Liver (tissue), 9 donors: ENCODE data around the gene CRYGS. TPM values are rescaled to one million over a fixed set of nuclear protein-coding genes. Genes with fewer than 3 reads are reported as not detected.

Source experiments
- DNase-seq: peaks from one replicate; pipeline ENCODE4 v3.0.0-alpha.2; 2017; ENCODE audit warnings: low spot score
- H3K27ac ChIP-seq, 2 donors: one replicate each; pipeline ENCODE4 v1.7.0; 2013; ENCODE audit warnings: inconsistent platforms in 2 of 2, low read length in 2 of 2, control low read depth in 1 of 2, low read depth in 1 of 2, mild to moderate bottlenecking in 1 of 2
- H3K27me3 ChIP-seq, 4 donors: one replicate each; pipeline versions ENCODE4 v1.6.1 to v1.7.0; 2013; ENCODE audit warnings: low read length in 3 of 4, inconsistent platforms in 1 of 4, mild to moderate bottlenecking in 1 of 4, moderate library complexity in 1 of 4; ENCODE audit not compliant: control insufficient read depth in 4 of 4, insufficient read depth in 4 of 4
- H3K36me3 ChIP-seq, 4 donors: one replicate each; pipeline versions ENCODE4 v1.6.1 to v1.7.0; 2013; ENCODE audit warnings: low read length in 3 of 4, mild to moderate bottlenecking in 3 of 4, low read depth in 1 of 4, moderate library complexity in 1 of 4; ENCODE audit not compliant: control insufficient read depth in 4 of 4, insufficient read depth in 3 of 4
- H3K4me1 ChIP-seq, 4 donors: one replicate each; pipeline versions ENCODE4 v1.6.1 to v1.7.0; 2013; ENCODE audit warnings: low read length in 3 of 4, mild to moderate bottlenecking in 3 of 4, moderate library complexity in 1 of 4; ENCODE audit not compliant: control insufficient read depth in 4 of 4, insufficient read depth in 4 of 4
- H3K4me3 ChIP-seq, 3 donors: one replicate each; pipeline versions ENCODE4 v1.6.1 to v1.7.0; 2013; ENCODE audit warnings: low read length in 3 of 3, control low read depth in 1 of 3, low read depth in 1 of 3, mild to moderate bottlenecking in 1 of 3
- H3K9ac ChIP-seq, 2 donors: one replicate each; pipeline ENCODE4 v1.7.0; 2013; ENCODE audit warnings: low read length in 2 of 2, mild to moderate bottlenecking in 2 of 2, moderate library complexity in 2 of 2, control low read depth in 1 of 2, low read depth in 1 of 2
- H3K9me3 ChIP-seq, 4 donors: one replicate each; pipeline versions ENCODE4 v1.6.1 to v1.7.0; 2013; ENCODE audit warnings: low read length in 3 of 4; ENCODE audit not compliant: control insufficient read depth in 4 of 4
- EGR1 ChIP-seq, 2 donors: IDR thresholded peaks; 2 replicates each; pipeline ENCODE4 v1.6.1; 2016 to 2018; ENCODE audit warnings: antibody characterized with exemption in 2 of 2, low read depth in 2 of 2
- FOXA1 ChIP-seq: IDR thresholded peaks from 2 replicates; pipeline ENCODE4 v1.6.1; 2016; ENCODE audit warnings: antibody characterized with exemption
- FOXA2 ChIP-seq: IDR thresholded peaks from 2 replicates; pipeline ENCODE4 v1.6.1; 2016; ENCODE audit warnings: antibody characterized with exemption
- GABPA ChIP-seq, 2 donors: IDR thresholded peaks in 1 of 2; conservative IDR thresholded peaks in 1 of 2; 2 replicates each; pipeline ENCODE4 v1.6.1; 2016; ENCODE audit warnings: antibody characterized with exemption in 2 of 2, mild to moderate bottlenecking in 1 of 2, moderate library complexity in 1 of 2
- HNF4A ChIP-seq, 2 donors: conservative IDR thresholded peaks; 2 replicates each; pipeline ENCODE4 v1.6.1; 2016; ENCODE audit warnings: antibody characterized with exemption in 2 of 2, mild to moderate bottlenecking in 2 of 2
- HNF4G ChIP-seq: IDR thresholded peaks from 2 replicates; pipeline ENCODE4 v1.6.1; 2016; ENCODE audit warnings: antibody characterized with exemption
- JUND ChIP-seq, 2 donors: IDR thresholded peaks; 2 replicates each; pipeline ENCODE4 v1.6.1; 2016; ENCODE audit warnings: antibody characterized with exemption in 2 of 2
- NR2F2 ChIP-seq: IDR thresholded peaks from 2 replicates; pipeline ENCODE4 v1.6.1; 2016; ENCODE audit warnings: antibody characterized with exemption
- RAD21 ChIP-seq, 2 donors: IDR thresholded peaks; 2 replicates each; pipeline ENCODE4 v1.6.1; 2016; ENCODE audit warnings: antibody characterized with exemption in 2 of 2, mild to moderate bottlenecking in 2 of 2
- SP1 ChIP-seq: IDR thresholded peaks from 2 replicates; pipeline ENCODE4 v1.6.1; 2018; ENCODE audit warnings: antibody characterized with exemption, mild to moderate bottlenecking
- TAF1 ChIP-seq: conservative IDR thresholded peaks from 2 replicates; pipeline ENCODE4 v1.6.1; 2016; ENCODE audit warnings: antibody characterized with exemption, mild to moderate bottlenecking
- YY1 ChIP-seq: IDR thresholded peaks from 2 replicates; pipeline ENCODE4 v1.6.1; 2016; ENCODE audit warnings: antibody characterized with exemption, mild to moderate bottlenecking
- WGBS: extraction: QIAGEN DNeasy Blood & Tissue Kit; methylation state at CpG from one replicate; pipeline ENCODE4 v1.1.7; 2013; 5-methylcytosine and 5-hydroxymethylcytosine counted together
- polyA plus RNA-seq, 2 donors: library from polyadenylated mRNA; stranded (reverse) in 1 of 2; unstranded in 1 of 2; fragments of 200-250 nt in 1 of 2; fragments of >200 nt in 1 of 2; fragmentation: Nextera tagmentation in 1 of 2; extraction: Ambion mirVana in 1 of 2; gene quantifications; one replicate each; pipeline versions ENCODE4 v1.2.1 to v1.2.3, GENCODE V29; 2013 to 2015
- total RNA-seq, 2 donors: library from RNA; depleted of rRNA; stranded (reverse); fragments of >200 nt; gene quantifications; one replicate each; pipeline ENCODE4 v1.2.3, GENCODE V29; 2014
- TF ChIP-seq, protein P1 (sequence below): IDR thresholded peaks from 2 replicates; pipeline ENCODE4 v1.6.1; 2016; ENCODE audit warnings: antibody characterized with exemption
- TF ChIP-seq, protein P2 (sequence below): IDR thresholded peaks from 2 replicates; pipeline ENCODE4 v1.6.1; 2016; ENCODE audit warnings: antibody characterized with exemption, mild to moderate bottlenecking
- TF ChIP-seq, protein P3 (sequence below): IDR thresholded peaks from 2 replicates; pipeline ENCODE4 v1.6.1; 2016; ENCODE audit warnings: antibody characterized with exemption
- TF ChIP-seq, protein P4 (sequence below): fragments of 150-350 bp; IDR thresholded peaks from 2 replicates; pipeline ENCODE4 v1.5.1; 2017; ENCODE audit warnings: improper control_type of control experiment, low read depth, low read length; ENCODE audit not compliant: missing input control
- TF ChIP-seq, protein P5 (sequence below): IDR thresholded peaks from 2 replicates; pipeline ENCODE4 v1.6.1; 2016; ENCODE audit warnings: antibody characterized with exemption
- donor health status: healthy.
- donor health status: healthy.
- donor health status: healthy.
- donor health status: healthy.
- donor health status: healthy.

CRYGS gene
- total and polyA plus RNA-seq, 4 donors = 0.53 to 3.6 (median 1.2) TPM

DNA sequence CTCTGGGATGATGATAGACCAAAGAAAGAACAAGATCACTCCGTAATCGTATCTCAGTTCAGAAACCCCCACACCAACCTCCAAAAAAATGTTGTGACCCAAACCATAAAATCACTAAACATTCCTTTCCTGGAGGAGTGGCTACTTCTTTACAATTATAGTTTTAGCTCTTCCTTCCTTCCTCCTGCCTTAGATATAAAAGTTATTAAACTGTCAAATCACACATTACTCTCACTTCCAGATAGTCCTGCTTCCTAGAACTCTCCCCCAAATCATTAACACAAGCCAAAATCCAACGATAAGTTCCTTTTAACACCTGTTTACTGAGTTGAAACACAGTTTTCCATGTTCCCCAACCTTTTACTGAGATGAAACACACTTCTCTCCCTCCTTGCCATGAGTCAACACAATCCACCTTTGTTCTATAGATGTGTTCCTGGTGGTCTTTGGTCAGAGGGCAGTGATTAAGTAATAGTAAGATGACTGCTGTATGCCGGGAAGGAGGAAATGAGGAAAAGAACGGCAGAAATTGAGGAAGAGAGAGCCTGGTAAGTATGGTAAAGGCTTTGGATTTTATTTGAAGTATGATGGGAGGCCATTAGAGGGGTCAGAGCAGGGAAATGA, 8.3 kb upstream of the CRYGS start:
- Histone ChIP-seq H3K36me3 (peaks cover 3 to 44% (median 27%) of the 10 kb centered on the region in 4 donors), H3K9ac (no peak overlapping the region), H3K4me1 (no peaks in the 10 kb centered on the region), H3K27me3 (no peaks in the 10 kb centered on the region), H3K27ac (no peak overlapping the region), H3K9me3 (no peaks in the 10 kb centered on the region), H3K4me3 (no peak overlapping the region)
- 70% methylated on average over 5 of the region's 5 CpGs for WGBS
- no peak for DNase-seq
- TF ChIP-seq YY1 = no peak
- TF ChIP-seq, protein P1, sequence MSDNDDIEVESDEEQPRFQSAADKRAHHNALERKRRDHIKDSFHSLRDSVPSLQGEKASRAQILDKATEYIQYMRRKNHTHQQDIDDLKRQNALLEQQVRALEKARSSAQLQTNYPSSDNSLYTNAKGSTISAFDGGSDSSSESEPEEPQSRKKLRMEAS = no peak
- TF ChIP-seq JUND (IDR thresholded peaks at IDR 0.05) = no peak
- TF ChIP-seq, protein P2, sequence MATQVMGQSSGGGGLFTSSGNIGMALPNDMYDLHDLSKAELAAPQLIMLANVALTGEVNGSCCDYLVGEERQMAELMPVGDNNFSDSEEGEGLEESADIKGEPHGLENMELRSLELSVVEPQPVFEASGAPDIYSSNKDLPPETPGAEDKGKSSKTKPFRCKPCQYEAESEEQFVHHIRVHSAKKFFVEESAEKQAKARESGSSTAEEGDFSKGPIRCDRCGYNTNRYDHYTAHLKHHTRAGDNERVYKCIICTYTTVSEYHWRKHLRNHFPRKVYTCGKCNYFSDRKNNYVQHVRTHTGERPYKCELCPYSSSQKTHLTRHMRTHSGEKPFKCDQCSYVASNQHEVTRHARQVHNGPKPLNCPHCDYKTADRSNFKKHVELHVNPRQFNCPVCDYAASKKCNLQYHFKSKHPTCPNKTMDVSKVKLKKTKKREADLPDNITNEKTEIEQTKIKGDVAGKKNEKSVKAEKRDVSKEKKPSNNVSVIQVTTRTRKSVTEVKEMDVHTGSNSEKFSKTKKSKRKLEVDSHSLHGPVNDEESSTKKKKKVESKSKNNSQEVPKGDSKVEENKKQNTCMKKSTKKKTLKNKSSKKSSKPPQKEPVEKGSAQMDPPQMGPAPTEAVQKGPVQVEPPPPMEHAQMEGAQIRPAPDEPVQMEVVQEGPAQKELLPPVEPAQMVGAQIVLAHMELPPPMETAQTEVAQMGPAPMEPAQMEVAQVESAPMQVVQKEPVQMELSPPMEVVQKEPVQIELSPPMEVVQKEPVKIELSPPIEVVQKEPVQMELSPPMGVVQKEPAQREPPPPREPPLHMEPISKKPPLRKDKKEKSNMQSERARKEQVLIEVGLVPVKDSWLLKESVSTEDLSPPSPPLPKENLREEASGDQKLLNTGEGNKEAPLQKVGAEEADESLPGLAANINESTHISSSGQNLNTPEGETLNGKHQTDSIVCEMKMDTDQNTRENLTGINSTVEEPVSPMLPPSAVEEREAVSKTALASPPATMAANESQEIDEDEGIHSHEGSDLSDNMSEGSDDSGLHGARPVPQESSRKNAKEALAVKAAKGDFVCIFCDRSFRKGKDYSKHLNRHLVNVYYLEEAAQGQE = no peak
- TF ChIP-seq FOXA2 = no peak
- TF ChIP-seq, protein P3, sequence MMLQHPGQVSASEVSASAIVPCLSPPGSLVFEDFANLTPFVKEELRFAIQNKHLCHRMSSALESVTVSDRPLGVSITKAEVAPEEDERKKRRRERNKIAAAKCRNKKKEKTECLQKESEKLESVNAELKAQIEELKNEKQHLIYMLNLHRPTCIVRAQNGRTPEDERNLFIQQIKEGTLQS = no peak
- no peak for TF ChIP-seq RAD21 (IDR thresholded peaks at IDR 0.05)
- TF ChIP-seq GABPA (IDR thresholded peaks at IDR 0.05 in 1 of 2, conservative IDR thresholded peaks at IDR 0.05 in 1 of 2) = no peak
- no peak for TF ChIP-seq EGR1 (IDR thresholded peaks at IDR 0.05; ENCODE audit: low read depth in 2 of 2)

DNA sequence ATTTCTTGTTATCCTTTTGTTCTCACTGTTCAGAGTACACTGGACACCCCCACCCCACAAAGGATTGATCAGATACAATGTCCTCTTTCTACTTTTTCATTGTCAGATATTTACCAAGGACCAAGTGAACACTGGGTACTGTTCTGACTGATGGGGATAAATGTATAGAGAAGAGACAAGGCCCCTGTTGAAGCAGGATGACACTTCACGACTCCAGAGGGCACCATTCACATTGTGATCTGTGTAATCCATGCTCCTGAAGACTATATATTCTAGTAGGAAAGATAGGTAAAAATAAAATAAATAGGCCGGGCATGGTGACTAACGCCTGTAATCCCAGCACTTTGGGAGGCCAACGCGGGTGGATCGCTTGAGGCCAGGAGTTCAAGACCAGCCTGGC, 7.2 kb upstream of the CRYGS start:
- DNase-seq = no peak
- TF ChIP-seq, protein P1 = no peak
- TF ChIP-seq RAD21 (IDR thresholded peaks at IDR 0.05) = peak in 1 of 2 donors; percentile 21
- no peak overlapping the region for H3K4me3 ChIP-seq
- H3K36me3 ChIP-seq = peaks cover 0 to 33% (median 21%) of the 10 kb centered on the region in 4 donors
- H3K9me3 ChIP-seq = no peaks in the 10 kb centered on the region
- 93% methylated on average over 6 of the region's 6 CpGs for WGBS
- no peak overlapping the region for H3K27ac ChIP-seq
- H3K4me1 ChIP-seq = no peaks in the 10 kb centered on the region
- no peaks in the 10 kb centered on the region for H3K27me3 ChIP-seq
- H3K9ac ChIP-seq = no peak overlapping the region

DNA sequence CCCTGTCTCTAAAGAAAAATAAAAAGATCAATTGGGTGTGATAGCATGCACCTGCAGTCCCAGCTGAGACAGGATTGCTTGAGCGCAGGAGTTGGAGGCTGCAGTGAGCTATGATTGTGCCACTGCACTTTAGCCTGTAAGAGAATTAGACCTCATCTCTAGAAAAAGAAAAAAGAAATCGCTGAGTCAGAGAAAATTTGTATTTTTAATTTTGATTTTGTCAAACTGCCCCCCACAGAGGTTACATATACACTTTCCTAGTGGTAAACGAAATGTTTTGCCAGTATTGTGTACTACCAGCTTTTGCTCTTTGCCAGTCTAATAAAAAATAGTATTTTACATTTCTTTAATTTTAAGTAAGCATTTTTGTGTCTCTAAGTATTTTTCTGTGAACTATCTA, 5.3 kb upstream of the CRYGS start:
- no peaks in the 10 kb centered on the region for H3K27me3 ChIP-seq
- peaks cover 0 to 25% (median 11%) of the 10 kb centered on the region in 4 donors for H3K36me3 ChIP-seq
- no peaks in the 10 kb centered on the region for H3K4me1 ChIP-seq
- DNase-seq = no peak
- no peaks in the 10 kb centered on the region for H3K9me3 ChIP-seq
- H3K4me3 ChIP-seq = no peak overlapping the region
- WGBS = 98% methylated on average over 3 of the region's 3 CpGs
- H3K9ac ChIP-seq = no peak overlapping the region
- H3K27ac ChIP-seq = no peak overlapping the region
- TF ChIP-seq HNF4A (conservative IDR thresholded peaks at IDR 0.05) = no peak
- TF ChIP-seq EGR1 (IDR thresholded peaks at IDR 0.05; ENCODE audit: low read depth in 2 of 2) = no peak
- TF ChIP-seq JUND (IDR thresholded peaks at IDR 0.05) = no peak
- TF ChIP-seq HNF4G = no peak
- no peak for TF ChIP-seq FOXA2
- TF ChIP-seq YY1 = no peak
- TF ChIP-seq GABPA (IDR thresholded peaks at IDR 0.05 in 1 of 2, conservative IDR thresholded peaks at IDR 0.05 in 1 of 2) = no peak
- TF ChIP-seq, protein P4, sequence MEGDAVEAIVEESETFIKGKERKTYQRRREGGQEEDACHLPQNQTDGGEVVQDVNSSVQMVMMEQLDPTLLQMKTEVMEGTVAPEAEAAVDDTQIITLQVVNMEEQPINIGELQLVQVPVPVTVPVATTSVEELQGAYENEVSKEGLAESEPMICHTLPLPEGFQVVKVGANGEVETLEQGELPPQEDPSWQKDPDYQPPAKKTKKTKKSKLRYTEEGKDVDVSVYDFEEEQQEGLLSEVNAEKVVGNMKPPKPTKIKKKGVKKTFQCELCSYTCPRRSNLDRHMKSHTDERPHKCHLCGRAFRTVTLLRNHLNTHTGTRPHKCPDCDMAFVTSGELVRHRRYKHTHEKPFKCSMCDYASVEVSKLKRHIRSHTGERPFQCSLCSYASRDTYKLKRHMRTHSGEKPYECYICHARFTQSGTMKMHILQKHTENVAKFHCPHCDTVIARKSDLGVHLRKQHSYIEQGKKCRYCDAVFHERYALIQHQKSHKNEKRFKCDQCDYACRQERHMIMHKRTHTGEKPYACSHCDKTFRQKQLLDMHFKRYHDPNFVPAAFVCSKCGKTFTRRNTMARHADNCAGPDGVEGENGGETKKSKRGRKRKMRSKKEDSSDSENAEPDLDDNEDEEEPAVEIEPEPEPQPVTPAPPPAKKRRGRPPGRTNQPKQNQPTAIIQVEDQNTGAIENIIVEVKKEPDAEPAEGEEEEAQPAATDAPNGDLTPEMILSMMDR = no peak
- TF ChIP-seq, protein P5, sequence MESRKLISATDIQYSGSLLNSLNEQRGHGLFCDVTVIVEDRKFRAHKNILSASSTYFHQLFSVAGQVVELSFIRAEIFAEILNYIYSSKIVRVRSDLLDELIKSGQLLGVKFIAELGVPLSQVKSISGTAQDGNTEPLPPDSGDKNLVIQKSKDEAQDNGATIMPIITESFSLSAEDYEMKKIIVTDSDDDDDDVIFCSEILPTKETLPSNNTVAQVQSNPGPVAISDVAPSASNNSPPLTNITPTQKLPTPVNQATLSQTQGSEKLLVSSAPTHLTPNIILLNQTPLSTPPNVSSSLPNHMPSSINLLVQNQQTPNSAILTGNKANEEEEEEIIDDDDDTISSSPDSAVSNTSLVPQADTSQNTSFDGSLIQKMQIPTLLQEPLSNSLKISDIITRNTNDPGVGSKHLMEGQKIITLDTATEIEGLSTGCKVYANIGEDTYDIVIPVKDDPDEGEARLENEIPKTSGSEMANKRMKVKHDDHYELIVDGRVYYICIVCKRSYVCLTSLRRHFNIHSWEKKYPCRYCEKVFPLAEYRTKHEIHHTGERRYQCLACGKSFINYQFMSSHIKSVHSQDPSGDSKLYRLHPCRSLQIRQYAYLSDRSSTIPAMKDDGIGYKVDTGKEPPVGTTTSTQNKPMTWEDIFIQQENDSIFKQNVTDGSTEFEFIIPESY = no peak
- TF ChIP-seq SP1 = no peak
- TF ChIP-seq, protein P3 = no peak
- no peak for TF ChIP-seq TAF1
- TF ChIP-seq, protein P1 = no peak
- no peak for TF ChIP-seq NR2F2
- no peak for TF ChIP-seq RAD21 (IDR thresholded peaks at IDR 0.05)
- no peak for TF ChIP-seq FOXA1
